Central memory CD4-positive, alpha-beta T cell (primary cell): Measurements from ENCODE around the gene GPR176.
"Not testable (repeated sequence)": the region's sequence is repeated elsewhere in the genome, so short reads cannot be mapped to it uniquely, and the experiment has no call there.

Experiments used
- DNase-seq: peaks from one replicate; pipeline ENCODE4 v3.0.0; 2022

GPR176 gene

GRCh38 chr15:39934397-39935071 is 14.5 kb upstream of the GPR176 start:
- DNase-seq = no peak

GRCh38 chr15:39931615-39932014 is 11.5 kb upstream of the GPR176 start:
- no peak for DNase-seq

DNA sequence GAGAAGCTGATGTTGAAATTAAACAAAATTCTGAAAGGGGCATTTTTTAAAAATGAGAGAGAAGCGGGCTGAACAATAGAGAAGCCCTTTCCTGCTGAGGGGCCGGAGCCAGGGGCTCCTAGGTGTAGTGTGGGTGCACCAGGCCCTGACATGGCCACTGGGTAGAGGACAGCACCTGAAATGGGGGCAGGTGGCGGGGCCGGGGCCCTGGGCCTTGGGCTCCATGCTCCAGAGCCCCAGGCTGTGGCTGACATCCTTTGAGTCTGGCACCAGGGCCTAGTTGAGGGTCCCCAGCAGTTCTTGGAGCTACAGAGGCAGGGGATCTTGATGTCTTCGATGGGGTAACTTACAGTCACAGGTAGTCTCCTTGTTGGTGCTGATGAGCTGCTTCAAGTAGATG is 6.5 kb upstream of the GPR176 start:
- no peak for DNase-seq

GRCh38 chr15:39925112-39925842 is 5.2 kb upstream of the GPR176 start:
- DNase-seq = no peak

DNA sequence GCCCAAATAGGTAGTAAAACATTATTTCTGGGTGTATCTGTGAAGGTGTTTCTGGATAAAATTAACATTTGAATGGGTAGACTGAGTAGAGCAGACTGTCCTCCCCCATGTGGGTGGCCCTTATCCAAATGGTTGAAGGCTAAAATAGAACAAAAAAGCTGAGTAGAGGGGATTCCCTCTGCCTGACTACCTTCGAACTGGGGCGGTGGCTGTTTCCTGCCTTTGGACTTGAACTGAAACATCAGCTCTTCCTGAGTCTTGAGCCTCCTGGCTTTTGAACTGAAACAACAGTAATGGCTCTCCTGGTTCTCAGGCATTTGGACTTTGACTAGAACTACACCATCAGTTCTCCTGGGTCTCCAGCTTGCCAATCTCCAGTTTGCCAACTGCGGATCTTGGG is 4.4 kb upstream of the GPR176 start:
- no peak for DNase-seq

GRCh38 chr15:39922462-39923092 is 2.5 kb upstream of the GPR176 start:
- DNase-seq = no peak

DNA sequence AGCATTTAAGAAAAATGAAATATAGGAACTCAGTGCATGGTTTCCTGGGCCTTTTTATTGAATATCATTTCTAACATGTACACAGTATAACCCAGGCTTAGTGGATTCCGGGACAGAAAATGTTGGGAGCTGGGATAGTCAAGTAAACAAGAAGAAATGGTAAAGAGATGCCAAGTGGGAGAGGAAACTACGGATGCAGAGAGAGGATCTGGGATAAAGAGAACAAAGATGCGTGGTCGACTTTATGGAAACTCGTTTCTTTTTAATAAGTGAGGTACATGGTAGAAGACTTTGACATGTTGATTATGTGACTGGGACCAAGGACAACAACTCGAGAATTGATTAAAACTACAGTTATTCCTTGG is 1.2 kb upstream of the GPR176 start:
- DNase-seq = no peak

- peak; percentile 67 for DNase-seq
Measured at GRCh38 chr15:39920510-39921273, 626 bp upstream of the GPR176 start.

DNA sequence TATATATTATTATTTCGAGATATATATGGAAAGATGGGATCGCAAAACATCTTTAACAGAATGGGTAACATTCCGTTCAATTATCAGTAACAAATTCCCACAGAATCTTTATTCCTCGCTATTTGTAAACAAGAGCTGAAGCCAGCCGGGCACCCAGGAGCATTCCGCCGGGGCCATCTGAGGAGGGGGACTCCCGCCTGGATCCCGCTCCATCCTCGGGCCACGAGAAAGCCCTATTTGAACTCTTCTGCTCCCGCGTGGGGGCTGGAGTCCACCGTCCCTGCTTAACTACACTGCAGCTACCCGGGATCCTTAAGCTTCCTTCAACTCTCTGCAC is 687 bp downstream of the GPR176 start:
- DNase-seq = no peak

GRCh38 chr15:39918688-39919385 is 1.2 kb downstream of the GPR176 start:
- DNase-seq = no peak

- no peak for DNase-seq
Measured at GRCh38 chr15:39914977-39915376, 5.1 kb downstream of the GPR176 start.

DNA sequence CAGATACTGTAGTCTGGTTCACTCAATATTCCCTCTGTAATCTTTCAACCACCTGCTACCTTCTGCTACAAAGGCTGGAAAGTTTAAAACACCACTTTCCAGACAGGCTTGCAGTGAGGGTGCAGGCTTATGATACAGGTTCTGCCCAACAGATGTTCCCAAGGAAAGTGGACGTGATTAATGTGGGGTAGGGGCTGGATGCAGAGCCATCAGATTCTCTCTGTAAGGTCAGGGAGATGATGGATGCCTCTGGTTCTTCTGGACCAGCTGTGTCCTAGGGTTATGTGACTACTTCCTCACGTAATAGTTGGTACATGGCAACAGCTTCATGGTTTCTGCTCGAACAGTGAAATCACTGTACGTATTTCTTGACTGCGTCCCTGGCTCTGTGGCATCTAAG is 11.1 kb downstream of the GPR176 start:
- no peak for DNase-seq

DNA sequence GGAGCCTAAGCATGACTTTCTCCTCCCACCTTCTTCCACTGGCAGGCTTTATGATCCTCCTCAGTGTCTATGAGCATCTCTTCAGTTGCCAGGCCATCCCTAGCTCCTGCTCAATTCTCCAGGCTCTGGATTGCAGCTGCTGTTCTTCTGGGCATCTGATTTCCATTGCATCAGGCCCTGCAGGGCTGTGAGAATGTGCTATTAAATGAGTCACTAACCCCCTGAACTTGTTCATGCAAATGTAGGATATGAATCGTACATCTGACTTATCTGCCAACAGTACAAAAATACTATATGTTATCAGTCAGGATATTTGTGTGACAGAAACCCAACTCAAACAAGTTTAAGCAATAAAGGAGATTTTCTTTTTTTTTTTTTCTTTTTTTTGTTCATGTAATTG is 11.9 kb downstream of the GPR176 start:
- DNase-seq = no peak

DNA sequence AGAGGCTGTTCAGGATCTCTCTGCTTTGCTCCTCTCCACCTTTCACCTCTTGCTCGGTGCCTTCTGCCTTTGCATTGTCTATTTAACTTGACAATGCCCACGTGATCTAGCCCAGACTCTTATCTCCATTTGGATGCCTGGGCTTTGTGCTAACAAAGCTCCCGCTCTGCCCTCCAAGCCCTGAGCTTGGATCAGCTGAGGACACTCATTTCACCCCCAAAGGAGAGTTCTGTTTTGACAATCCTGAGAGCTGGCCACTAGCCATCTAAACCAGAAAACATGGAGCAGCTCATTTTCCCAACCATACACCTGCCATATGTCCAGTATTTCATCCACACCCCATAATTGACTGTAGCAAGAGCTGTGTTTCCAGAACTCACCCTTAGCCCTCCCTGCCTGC is 12.8 kb downstream of the GPR176 start:
- no peak for DNase-seq

GRCh38 chr15:39904115-39904514 is 16.0 kb downstream of the GPR176 start:
- no peak for DNase-seq

GRCh38 chr15:39898317-39898716 is 21.7 kb downstream of the GPR176 start:
- no peak for DNase-seq

GRCh38 chr15:39896846-39897245 is 23.2 kb downstream of the GPR176 start:
- no peak for DNase-seq

DNA sequence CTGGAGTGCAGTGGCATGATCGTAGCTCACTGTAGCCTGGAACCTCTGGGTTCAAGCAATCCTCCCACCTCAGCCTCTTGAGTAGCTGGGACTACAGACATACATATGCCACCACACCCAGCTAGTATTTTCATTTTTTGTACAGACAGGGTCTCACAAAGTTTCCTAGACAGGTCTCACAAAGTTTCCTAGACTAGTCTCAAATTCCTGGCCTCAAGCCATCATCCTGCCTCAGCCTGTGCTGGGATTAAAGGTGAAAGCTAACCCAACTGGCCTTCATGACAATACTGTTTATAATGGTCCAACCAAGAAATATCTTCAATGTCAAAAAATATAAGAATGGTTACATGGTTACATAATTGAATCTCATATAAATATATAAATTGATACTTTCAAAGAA is 24.0 kb downstream of the GPR176 start:
- no peak for DNase-seq

DNA sequence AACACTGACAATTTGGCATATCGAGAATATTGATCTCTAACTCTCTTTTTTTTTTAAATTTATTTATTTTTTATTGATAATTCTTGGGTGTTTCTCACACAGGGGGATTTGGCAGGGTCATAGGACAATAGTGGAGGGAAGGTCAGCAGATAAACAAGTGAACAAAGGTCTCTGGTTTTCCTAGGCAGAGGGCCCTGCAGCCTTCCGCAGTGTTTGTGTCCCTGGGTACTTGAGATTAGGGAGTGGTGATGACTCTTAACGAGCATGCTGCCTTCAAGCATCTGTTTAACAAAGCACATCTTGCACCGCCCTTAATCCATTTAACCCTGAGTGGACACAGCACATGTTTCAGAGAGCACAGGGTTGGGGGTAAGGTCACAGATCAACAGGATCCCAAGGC is 27.0 kb downstream of the GPR176 start:
- not testable (repeated sequence) for DNase-seq

DNA sequence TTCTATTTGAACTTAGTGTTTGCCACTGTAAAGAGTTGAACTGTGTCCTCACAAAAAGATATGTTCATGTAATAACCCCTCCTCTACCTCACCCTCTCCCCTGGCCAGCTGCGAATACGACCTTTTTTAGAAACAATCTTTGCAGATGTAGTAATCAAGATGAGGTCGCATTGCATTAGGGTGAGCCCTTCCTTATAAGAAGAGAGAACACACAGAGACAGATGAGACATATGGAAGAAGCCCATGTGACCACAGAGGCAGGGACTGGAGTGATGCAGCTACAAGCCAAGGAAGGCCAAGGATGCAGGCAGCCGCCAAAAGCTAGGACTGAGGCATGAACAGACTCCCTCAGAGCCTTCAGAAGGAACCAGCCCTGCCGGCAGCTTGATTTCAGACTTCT is 27.6 kb downstream of the GPR176 start:
- no peak for DNase-seq

GRCh38 chr15:39890621-39891020 is 29.4 kb downstream of the GPR176 start:
- DNase-seq = no peak

DNA sequence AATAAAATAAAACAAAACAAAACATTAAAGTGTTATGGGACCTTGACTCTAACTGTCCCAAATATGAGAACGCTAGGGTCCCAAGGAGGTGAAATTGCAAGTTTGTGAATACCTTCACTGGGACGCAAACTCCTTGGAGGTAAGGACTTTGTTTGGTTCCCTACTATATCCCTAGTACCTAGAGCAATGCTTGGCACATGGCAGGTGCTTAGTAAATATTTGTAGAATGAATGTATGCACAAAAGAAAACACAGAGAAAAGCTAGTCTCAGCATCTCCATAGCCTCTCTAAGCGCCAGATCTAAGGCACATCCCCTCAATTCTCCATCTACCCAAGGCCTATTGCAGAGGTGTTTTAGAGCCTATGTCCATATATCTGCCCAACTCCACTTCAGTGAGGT is 30.5 kb downstream of the GPR176 start:
- DNase-seq = no peak

DNA sequence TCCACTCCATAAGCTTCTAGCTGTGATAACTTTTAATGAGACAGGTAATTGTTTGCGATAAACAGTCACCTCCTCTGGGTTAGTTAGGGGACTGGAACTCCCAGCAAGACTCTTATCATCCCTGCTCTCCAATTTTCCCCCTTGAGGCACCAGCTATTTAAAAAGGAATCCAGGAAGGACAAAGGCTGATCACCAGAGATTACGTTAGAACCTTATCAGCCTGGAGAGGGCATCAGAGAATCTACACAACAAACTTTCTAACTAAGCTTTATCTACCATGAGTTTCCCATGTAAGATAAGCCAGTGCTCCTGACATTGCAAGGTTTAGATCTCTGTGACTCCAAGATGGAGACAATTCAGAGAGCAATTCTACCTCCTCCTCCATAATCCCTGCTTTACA is 31.3 kb downstream of the GPR176 start:
- DNase-seq = no peak
